Measurements from ENCODE around the gene PEMT. TPM values are rescaled to one million over a fixed set of nuclear protein-coding genes. Genes with fewer than 3 reads are reported as not detected.

Gene PEMT
- total and polyA plus RNA-seq, 2 experiments from 2014 or later = 54.8 to 55.2 TPM

GRCh38 chr17:17491031-17491471 is 100.5 kb downstream of the PEMT start:
- Mint-ChIP-seq H3K9me3 (no peaks in the 10 kb centered on the region; the same call in 2 of the 3 replicates), H3K4me1 (peaks cover 35% of the 10 kb centered on the region), H3K27me3 (ENCODE audit: insufficient read depth, low read depth, poor library complexity) (peaks cover 26% of the 10 kb centered on the region), H3K4me3 (no peak overlapping the region), H3K27ac (no peak overlapping the region), H3K36me3 (ENCODE audit: low read depth) (peaks cover 40% of the 10 kb centered on the region)
- peaks cover 7% of the 10 kb centered on the region for H3K36me3 ChIP-seq (ENCODE audit: insufficient read depth)
- no peak overlapping the region for H3K4me3 ChIP-seq
- peaks cover 35% of the 10 kb centered on the region; the same call in 1 of the 2 replicates for H4K20me1 ChIP-seq (replicated peaks; ENCODE audit: insufficient read depth)
- peaks cover 24% of the 10 kb centered on the region for H3K27me3 ChIP-seq (ENCODE audit: insufficient read depth)
- no peak overlapping the region for H3K4me2 ChIP-seq
- H3F3A ChIP-seq (replicated peaks; ENCODE audit: low read depth) = peaks cover 3% of the 10 kb centered on the region
- no peak for DNase-seq (ENCODE audit: low spot score)
- H3K79me2 ChIP-seq (replicated peaks; ENCODE audit: insufficient read depth) = no peaks in the 10 kb centered on the region
- no peak for TF ChIP-seq CREB1 (CRISPR knock-in tag; IDR thresholded peaks at IDR 0.05; ENCODE audit: low read depth)
- no peak for TF ChIP-seq STAT1 (IDR thresholded peaks at IDR 0.05; ENCODE audit: unreplicated experiment)
- no peak for ATAC-seq
- H2AFZ ChIP-seq = no peak overlapping the region
- H3K9me2 ChIP-seq (ENCODE audit: insufficient read depth) = no peaks in the 10 kb centered on the region
- no peak overlapping the region for H3K27ac ChIP-seq (ENCODE audit: low read depth)
- H3K4me1 ChIP-seq (ENCODE audit: insufficient read depth) = peaks cover 24% of the 10 kb centered on the region

- no peaks in the 10 kb centered on the region for H3K9me3 Mint-ChIP-seq
- Histone ChIP-seq H3K4me3 (no peak overlapping the region), H3K27ac (ENCODE audit: low read depth) (no peak overlapping the region), H3K4me1 (ENCODE audit: insufficient read depth) (peaks cover 8% of the 10 kb centered on the region), H2AFZ (no peak overlapping the region), H3K79me2 (replicated peaks; ENCODE audit: insufficient read depth) (peaks cover 24% of the 10 kb centered on the region), H3K4me2 (no peak overlapping the region), H3K27me3 (ENCODE audit: insufficient read depth) (no peaks in the 10 kb centered on the region), H3F3A (replicated peaks; ENCODE audit: low read depth) (no peaks in the 10 kb centered on the region), H4K20me1 (replicated peaks; ENCODE audit: insufficient read depth) (peaks cover 35% of the 10 kb centered on the region; the same call in 1 of the 2 replicates), H3K36me3 (ENCODE audit: insufficient read depth) (peaks cover 7% of the 10 kb centered on the region), H3K9me2 (ENCODE audit: insufficient read depth) (no peaks in the 10 kb centered on the region)
- no peak overlapping the region for H3K4me3 Mint-ChIP-seq
- ATAC-seq (no peak), DNase-seq (ENCODE audit: low spot score) (no peak)
- no peak overlapping the region for H3K27ac Mint-ChIP-seq
- H3K4me1 Mint-ChIP-seq = peaks cover 15% of the 10 kb centered on the region
- H3K27me3 Mint-ChIP-seq (ENCODE audit: insufficient read depth, low read depth, poor library complexity) = no peaks in the 10 kb centered on the region
- H3K36me3 Mint-ChIP-seq (ENCODE audit: low read depth) = peaks cover 57% of the 10 kb centered on the region
- TF ChIP-seq ZNF462 (CRISPR knock-in tag; IDR thresholded peaks at IDR 0.05) (no peak), POLR2AphosphoS5 (IDR thresholded peaks at IDR 0.05; ENCODE audit: low read depth) (no peak), ZNF114 (CRISPR knock-in tag; IDR thresholded peaks at IDR 0.05) (no peak), ZNF331 (CRISPR knock-in tag; IDR thresholded peaks at IDR 0.05; ENCODE audit: low read depth) (no peak), JUNB (IDR thresholded peaks at IDR 0.05; ENCODE audit: unreplicated experiment) (no peak), CREB1 (CRISPR knock-in tag; IDR thresholded peaks at IDR 0.05; ENCODE audit: low read depth) (no peak), CTCF (conservative IDR thresholded peaks at IDR 0.05; ENCODE audit: low read depth in 2 of 2) (no peak), REST (IDR thresholded peaks at IDR 0.05; ENCODE audit: unreplicated experiment) (no peak), EZH2phosphoT487 (IDR thresholded peaks at IDR 0.05; ENCODE audit: unreplicated experiment) (no peak), EZH2 (IDR thresholded peaks at IDR 0.05; ENCODE audit: low read depth, unreplicated experiment) (no peak), STAT1 (IDR thresholded peaks at IDR 0.05; ENCODE audit: unreplicated experiment) (no peak)
These were observed 103.5 kb downstream of the PEMT start for GRCh38 chr17:17487998-17488397.
